ENCODE measurements around the gene TBC1D1. TPM values are rescaled to one million over a fixed set of nuclear protein-coding genes. Genes with fewer than 3 reads are reported as not detected.

TBC1D1 gene
- total RNA-seq, 1 experiment from 2014 or later = 56.0 TPM

- intact Hi-C loops (cut with micrococcal nuclease; ENCODE audit: unreplicated experiment) = no loop called here
- no peaks in the 10 kb centered on the region for H3K9me3 ChIP-seq (ENCODE audit: control insufficient read depth, insufficient read depth, low read depth, low read length)
- TF ChIP-seq, protein P1, sequence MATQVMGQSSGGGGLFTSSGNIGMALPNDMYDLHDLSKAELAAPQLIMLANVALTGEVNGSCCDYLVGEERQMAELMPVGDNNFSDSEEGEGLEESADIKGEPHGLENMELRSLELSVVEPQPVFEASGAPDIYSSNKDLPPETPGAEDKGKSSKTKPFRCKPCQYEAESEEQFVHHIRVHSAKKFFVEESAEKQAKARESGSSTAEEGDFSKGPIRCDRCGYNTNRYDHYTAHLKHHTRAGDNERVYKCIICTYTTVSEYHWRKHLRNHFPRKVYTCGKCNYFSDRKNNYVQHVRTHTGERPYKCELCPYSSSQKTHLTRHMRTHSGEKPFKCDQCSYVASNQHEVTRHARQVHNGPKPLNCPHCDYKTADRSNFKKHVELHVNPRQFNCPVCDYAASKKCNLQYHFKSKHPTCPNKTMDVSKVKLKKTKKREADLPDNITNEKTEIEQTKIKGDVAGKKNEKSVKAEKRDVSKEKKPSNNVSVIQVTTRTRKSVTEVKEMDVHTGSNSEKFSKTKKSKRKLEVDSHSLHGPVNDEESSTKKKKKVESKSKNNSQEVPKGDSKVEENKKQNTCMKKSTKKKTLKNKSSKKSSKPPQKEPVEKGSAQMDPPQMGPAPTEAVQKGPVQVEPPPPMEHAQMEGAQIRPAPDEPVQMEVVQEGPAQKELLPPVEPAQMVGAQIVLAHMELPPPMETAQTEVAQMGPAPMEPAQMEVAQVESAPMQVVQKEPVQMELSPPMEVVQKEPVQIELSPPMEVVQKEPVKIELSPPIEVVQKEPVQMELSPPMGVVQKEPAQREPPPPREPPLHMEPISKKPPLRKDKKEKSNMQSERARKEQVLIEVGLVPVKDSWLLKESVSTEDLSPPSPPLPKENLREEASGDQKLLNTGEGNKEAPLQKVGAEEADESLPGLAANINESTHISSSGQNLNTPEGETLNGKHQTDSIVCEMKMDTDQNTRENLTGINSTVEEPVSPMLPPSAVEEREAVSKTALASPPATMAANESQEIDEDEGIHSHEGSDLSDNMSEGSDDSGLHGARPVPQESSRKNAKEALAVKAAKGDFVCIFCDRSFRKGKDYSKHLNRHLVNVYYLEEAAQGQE (IDR thresholded peaks at IDR 0.05; ENCODE audit: insufficient read depth in 1 of 2, low read depth in 2 of 2, low read length in 1 of 2) = no peak
- no peak for TF ChIP-seq CTCF (IDR thresholded peaks at IDR 0.05)
- no peak for TF ChIP-seq POLR2AphosphoS5 (IDR thresholded peaks at IDR 0.05; ENCODE audit: low read depth, low read length)
- no peak for TF ChIP-seq TCF7L2 (IDR thresholded peaks at IDR 0.05; ENCODE audit: low read depth, low read length)
- TF ChIP-seq SIN3A (IDR thresholded peaks at IDR 0.05; ENCODE audit: borderline replicate concordance, insufficient read depth, low read depth, low read length) = no peak
- H3K4me3 ChIP-seq (ENCODE audit: low read depth in 2 of 2, low read length in 2 of 2) = peak overlapping the region; percentile 32 to 44
- BruUV-seq (replicated peaks) = no TSS peak
- CTCF ChIA-PET = no interaction called here
- no peaks in the 10 kb centered on the region for H3K36me3 ChIP-seq (ENCODE audit: control insufficient read depth, insufficient read depth, low read length)
- POLR2A ChIA-PET = interaction anchor here (0.9 kb wide), 1 partner anchor 57 kb away, joined by 3 read pairs; no protein-coding TSS in a partner anchor
- in situ Hi-C loops (cut with HindIII; ENCODE audit: low pct_unique_long_range_greater_than_20kb, low sequenced_read_pairs) = no loop called here
- no peak for DNase-seq (ENCODE audit: low read depth, low spot score)
- no peak overlapping the region for H3K27ac ChIP-seq (ENCODE audit: low read length)
- H3K27me3 ChIP-seq (ENCODE audit: control insufficient read depth, insufficient read depth, low read length) = peaks cover 24% of the 10 kb centered on the region
- ATAC-seq = peak; percentile 62
- H3K4me1 ChIP-seq (ENCODE audit: control insufficient read depth, insufficient read depth, low read length) = no peaks in the 10 kb centered on the region
Measured at GRCh38 chr4:37891260-37892159, 626 bp downstream of the TBC1D1 start.

- Histone ChIP-seq H3K4me3 (ENCODE audit: low read depth in 2 of 2, low read length in 2 of 2) (no peak overlapping the region), H3K9me3 (ENCODE audit: control insufficient read depth, insufficient read depth, low read depth, low read length) (no peaks in the 10 kb centered on the region), H3K36me3 (ENCODE audit: control insufficient read depth, insufficient read depth, low read length) (no peaks in the 10 kb centered on the region), H3K27ac (ENCODE audit: low read length) (no peak overlapping the region), H3K27me3 (ENCODE audit: control insufficient read depth, insufficient read depth, low read length) (peaks cover 29% of the 10 kb centered on the region), H3K4me1 (ENCODE audit: control insufficient read depth, insufficient read depth, low read length) (no peaks in the 10 kb centered on the region)
- BruUV-seq (replicated peaks) = no TSS peak
- DNase-seq (ENCODE audit: low read depth, low spot score) (no peak), ATAC-seq (no peak)
- ChIA-PET CTCF (no interaction called here), POLR2A (no interaction called here)
- TF ChIP-seq TCF7L2 (IDR thresholded peaks at IDR 0.05; ENCODE audit: low read depth, low read length) (no peak), POLR2AphosphoS5 (IDR thresholded peaks at IDR 0.05; ENCODE audit: low read depth, low read length) (no peak)
- in situ Hi-C loops (cut with HindIII; ENCODE audit: low pct_unique_long_range_greater_than_20kb, low sequenced_read_pairs) (no loop called here), intact Hi-C loops (cut with micrococcal nuclease; ENCODE audit: unreplicated experiment) (no loop called here)
Measured at GRCh38 chr4:37892641-37893040, 1.8 kb downstream of the TBC1D1 start.

DNA sequence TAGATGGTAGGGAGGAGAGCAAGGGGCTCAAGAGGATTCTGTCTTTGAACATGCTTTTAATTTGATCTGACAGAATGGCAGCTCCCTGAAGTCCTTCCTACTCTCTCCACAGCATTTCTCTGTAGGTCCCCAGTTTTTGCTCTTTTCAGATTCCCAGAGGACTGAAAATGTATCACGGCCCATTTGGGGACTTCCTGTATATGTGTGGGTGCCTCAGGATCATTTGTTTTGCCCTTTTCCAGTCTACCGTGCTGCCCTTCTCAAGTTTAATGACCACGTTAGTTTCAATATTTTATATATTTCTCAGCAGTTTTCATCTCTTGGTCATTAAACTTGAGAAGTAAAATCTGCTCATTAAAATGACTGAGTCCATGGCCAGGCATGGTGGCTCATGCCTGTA, 2.3 kb downstream of the TBC1D1 start:
- Histone ChIP-seq H3K27me3 (ENCODE audit: control insufficient read depth, insufficient read depth, low read length) (peaks cover 30% of the 10 kb centered on the region), H3K27ac (ENCODE audit: low read length) (no peak overlapping the region), H3K4me3 (ENCODE audit: low read depth in 2 of 2, low read length in 2 of 2) (no peak overlapping the region), H3K9me3 (ENCODE audit: control insufficient read depth, insufficient read depth, low read depth, low read length) (no peaks in the 10 kb centered on the region), H3K4me1 (ENCODE audit: control insufficient read depth, insufficient read depth, low read length) (no peaks in the 10 kb centered on the region), H3K36me3 (ENCODE audit: control insufficient read depth, insufficient read depth, low read length) (no peaks in the 10 kb centered on the region)
- intact Hi-C loops (cut with micrococcal nuclease; ENCODE audit: unreplicated experiment) = no loop called here
- ChIA-PET POLR2A (no interaction called here), CTCF (no interaction called here)
- TF ChIP-seq, protein P1 (IDR thresholded peaks at IDR 0.05; ENCODE audit: insufficient read depth in 1 of 2, low read depth in 2 of 2, low read length in 1 of 2) = no peak
- TF ChIP-seq CTCF (IDR thresholded peaks at IDR 0.05) (no peak), TCF7L2 (IDR thresholded peaks at IDR 0.05; ENCODE audit: low read depth, low read length) (no peak), POLR2AphosphoS5 (IDR thresholded peaks at IDR 0.05; ENCODE audit: low read depth, low read length) (no peak), SIN3A (IDR thresholded peaks at IDR 0.05; ENCODE audit: borderline replicate concordance, insufficient read depth, low read depth, low read length) (no peak)
- in situ Hi-C loops (cut with HindIII; ENCODE audit: low pct_unique_long_range_greater_than_20kb, low sequenced_read_pairs) = no loop called here
- DNase-seq (ENCODE audit: low read depth, low spot score) (no peak), ATAC-seq (no peak)
- no TSS peak for BruUV-seq (replicated peaks)
